K562 (cell line): Measurements from ENCODE around the gene RGS9BP. TPM values are rescaled to one million over a fixed set of nuclear protein-coding genes. Genes with fewer than 3 reads are reported as not detected.

Experiments used
- EHMT2 ChIP-seq: fragments of 450-650 bp; IDR thresholded peaks from 2 replicates; pipeline ENCODE4 v1.6.1; 2018; ENCODE audit warnings: antibody characterized with exemption
- FOXP1 ChIP-seq: sonication (generic); formaldehyde crosslinking; IDR thresholded peaks from 2 replicates; pipeline ENCODE4 v1.8.0; 2022; ENCODE audit warnings: mild to moderate bottlenecking, missing genetic modification reagents
- GATA2 ChIP-seq: sonication (generic); formaldehyde crosslinking; IDR thresholded peaks from 2 replicates; pipeline ENCODE4 v1.4.0; 2020; ENCODE audit warnings: mild to moderate bottlenecking, missing genetic modification reagents
- KDM5B ChIP-seq: fragments of 200-600 bp; sonication (generic); IDR thresholded peaks from 2 replicates; pipeline ENCODE4 v1.6.1; 2012; ENCODE audit warnings: low read depth, mild to moderate bottlenecking, moderate library complexity, low read length, control low read depth, inconsistent platforms; ENCODE audit not compliant: insufficient replicate concordance
- MCM3 ChIP-seq: fragments of 450-650 bp; IDR thresholded peaks from 2 replicates; pipeline ENCODE4 v1.6.1; 2016
- MTA1 ChIP-seq: fragments of 450-650 bp; IDR thresholded peaks from 2 replicates; pipeline ENCODE4 v1.6.1; 2017; ENCODE audit warnings: borderline replicate concordance
- MTA2 ChIP-seq: fragments of 450-650 bp; IDR thresholded peaks from 2 replicates; pipeline ENCODE4 v1.6.1; 2016; ENCODE audit warnings: low read depth
- OTX1 ChIP-seq: fragments of 450-650 bp; formaldehyde crosslinking; IDR thresholded peaks from 2 replicates; pipeline ENCODE4 v1.4.0; 2022; ENCODE audit warnings: mild to moderate bottlenecking
- POLR2AphosphoS2 ChIP-seq: IDR thresholded peaks from 2 replicates; pipeline ENCODE4 v1.6.1; 2012; ENCODE audit warnings: low read length, improper control_type of control experiment
- PYGO2 ChIP-seq: fragments of 450-650 bp; IDR thresholded peaks from 2 replicates; pipeline ENCODE4 v1.6.1; 2016; ENCODE audit warnings: mild to moderate bottlenecking, missing genetic modification characterization, moderate library complexity, missing compliant biosample characterization
- RBM17 ChIP-seq: fragments of 200-400 bp; formaldehyde crosslinking; IDR thresholded peaks from 2 replicates; pipeline ENCODE4 v1.6.1; 2017; ENCODE audit warnings: low read depth, mild to moderate bottlenecking, low read length, borderline replicate concordance
- SIN3B ChIP-seq: fragments of 450-650 bp; IDR thresholded peaks from 2 replicates; pipeline ENCODE4 v1.6.1; 2017; ENCODE audit warnings: low read depth, mild to moderate bottlenecking, moderate library complexity
- TCFL5 ChIP-seq: fragments of 250-450 bp; sonication (Bioruptor Pico); conservative IDR thresholded peaks from 2 replicates; pipeline ENCODE4 v1.6.1; 2021; ENCODE audit warnings: mild to moderate bottlenecking, moderate library complexity, matching md5 sums
- THAP12 ChIP-seq: fragments of 250-450 bp; sonication (Bioruptor Pico); IDR thresholded peaks from 2 replicates; pipeline ENCODE4 v1.9.0; 2021; ENCODE audit warnings: mild to moderate bottlenecking, inconsistent platforms
- YY1 ChIP-seq, 3 experiments: IDR thresholded peaks; 2 replicates each; pipeline ENCODE4 v1.6.1; 2011; ENCODE audit warnings: low read length in 2 of 3, mild to moderate bottlenecking in 2 of 3, moderate library complexity in 2 of 3, borderline replicate concordance in 1 of 3, control low read depth in 1 of 3, low read depth in 1 of 3; ENCODE audit not compliant: insufficient read depth in 3 of 3, insufficient replicate concordance in 2 of 3, control insufficient read depth in 1 of 3, insufficient read length in 1 of 3; ENCODE audit errors: extremely low read depth in 1 of 3
- ZNF263 ChIP-seq: sonication (generic); formaldehyde crosslinking; IDR thresholded peaks from 2 replicates; pipeline ENCODE4 v1.8.0; 2022; ENCODE audit warnings: mild to moderate bottlenecking, missing genetic modification reagents, borderline replicate concordance
- polyA plus RNA-seq, 8 experiments: library from polyadenylated mRNA; depleted of rRNA in 4 of 8; stranded (reverse) in 5 of 8; unstranded in 3 of 8; fragments of >200 nt; fragmentation: Nextera tagmentation in 2 of 8; fragmentation: Illumina TruSeq in 1 of 8; extraction: Ambion mirVana in 2 of 8; extraction: Trizol in 1 of 8; gene quantifications; 2 replicates each; pipeline versions ENCODE4 v1.2.1 to v1.2.3, GENCODE V29; 2011 to 2014; ENCODE audit warnings: inconsistent platforms in 1 of 8, missing spikeins in 1 of 8
- total RNA-seq, 7 experiments: library from RNA; depleted of rRNA in 6 of 7; stranded (reverse); fragments of >200 nt in 6 of 7; fragmentation: Illumina TruSeq in 2 of 7; extraction: Trizol in 2 of 7; gene quantifications; 2 replicates each; pipeline versions ENCODE4 v1.2.1 to v1.2.3, GENCODE V29; 2011 to 2021; ENCODE audit warnings: low replicate concordance in 1 of 7
- TF ChIP-seq, protein P1 (sequence below), 2 experiments: IDR thresholded peaks in 1 of 2; conservative IDR thresholded peaks in 1 of 2; 2 replicates each; pipeline ENCODE4 v1.6.1; 2016; ENCODE audit warnings: low read depth in 2 of 2, mild to moderate bottlenecking in 1 of 2, missing compliant biosample characterization in 1 of 2, missing genetic modification characterization in 1 of 2, moderate library complexity in 1 of 2
- TF ChIP-seq, protein P2 (sequence below): fragments of 450-650 bp; formaldehyde crosslinking; IDR thresholded peaks from 2 replicates; pipeline ENCODE4 v1.4.0; 2020; ENCODE audit warnings: mild to moderate bottlenecking
- TF ChIP-seq, protein P3 (sequence below): fragments of 450-650 bp; formaldehyde crosslinking; IDR thresholded peaks from 2 replicates; pipeline ENCODE4 v1.4.0; 2020; ENCODE audit warnings: mild to moderate bottlenecking, mixed read lengths

The RGS9BP gene
- total and polyA plus RNA-seq, 9 of the 15 experiments (the other 6 are each of a cell fraction or from before 2014, with no cell fraction given), result 0.03 to 1.3 (median 0.49) TPM

- TF ChIP-seq MTA2 (no peak), SIN3B (no peak; the same call in 1 of the 2 replicates), POLR2AphosphoS2 (no peak), OTX1 (no peak), ZNF263 (no peak), YY1 (IDR thresholded peaks at IDR 0.05; ENCODE audit: borderline replicate concordance in 1 of 3, control insufficient read depth in 1 of 3, extremely low read depth in 1 of 3, insufficient read depth in 3 of 3, insufficient read length in 1 of 3, insufficient replicate concordance in 2 of 3, low read depth in 1 of 3, low read length in 2 of 3) (peak in 1 of 3 experiments; percentile 33), MCM3 (no peak), FOXP1 (CRISPR knock-in tag) (no peak), PYGO2 (no peak), TCFL5 (no peak), GATA2 (CRISPR knock-in tag) (no peak), KDM5B (no peak), RBM17 (no peak), THAP12 (no peak), MTA1 (no peak; the same call in 1 of the 2 replicates), EHMT2 (no peak)
- TF ChIP-seq, protein P1, sequence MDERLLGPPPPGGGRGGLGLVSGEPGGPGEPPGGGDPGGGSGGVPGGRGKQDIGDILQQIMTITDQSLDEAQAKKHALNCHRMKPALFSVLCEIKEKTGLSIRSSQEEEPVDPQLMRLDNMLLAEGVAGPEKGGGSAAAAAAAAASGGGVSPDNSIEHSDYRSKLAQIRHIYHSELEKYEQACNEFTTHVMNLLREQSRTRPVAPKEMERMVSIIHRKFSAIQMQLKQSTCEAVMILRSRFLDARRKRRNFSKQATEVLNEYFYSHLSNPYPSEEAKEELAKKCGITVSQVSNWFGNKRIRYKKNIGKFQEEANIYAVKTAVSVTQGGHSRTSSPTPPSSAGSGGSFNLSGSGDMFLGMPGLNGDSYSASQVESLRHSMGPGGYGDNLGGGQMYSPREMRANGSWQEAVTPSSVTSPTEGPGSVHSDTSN (CRISPR knock-in tag; IDR thresholded peaks at IDR 0.05; ENCODE audit: low read depth), result peak; percentile 93
- TF ChIP-seq, protein P1 (tag; conservative IDR thresholded peaks at IDR 0.05; ENCODE audit: low read depth), result peak; percentile 97
- TF ChIP-seq, protein P2, sequence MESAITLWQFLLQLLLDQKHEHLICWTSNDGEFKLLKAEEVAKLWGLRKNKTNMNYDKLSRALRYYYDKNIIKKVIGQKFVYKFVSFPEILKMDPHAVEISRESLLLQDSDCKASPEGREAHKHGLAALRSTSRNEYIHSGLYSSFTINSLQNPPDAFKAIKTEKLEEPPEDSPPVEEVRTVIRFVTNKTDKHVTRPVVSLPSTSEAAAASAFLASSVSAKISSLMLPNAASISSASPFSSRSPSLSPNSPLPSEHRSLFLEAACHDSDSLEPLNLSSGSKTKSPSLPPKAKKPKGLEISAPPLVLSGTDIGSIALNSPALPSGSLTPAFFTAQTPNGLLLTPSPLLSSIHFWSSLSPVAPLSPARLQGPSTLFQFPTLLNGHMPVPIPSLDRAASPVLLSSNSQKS (CRISPR knock-in tag), result no peak
- TF ChIP-seq, protein P3, sequence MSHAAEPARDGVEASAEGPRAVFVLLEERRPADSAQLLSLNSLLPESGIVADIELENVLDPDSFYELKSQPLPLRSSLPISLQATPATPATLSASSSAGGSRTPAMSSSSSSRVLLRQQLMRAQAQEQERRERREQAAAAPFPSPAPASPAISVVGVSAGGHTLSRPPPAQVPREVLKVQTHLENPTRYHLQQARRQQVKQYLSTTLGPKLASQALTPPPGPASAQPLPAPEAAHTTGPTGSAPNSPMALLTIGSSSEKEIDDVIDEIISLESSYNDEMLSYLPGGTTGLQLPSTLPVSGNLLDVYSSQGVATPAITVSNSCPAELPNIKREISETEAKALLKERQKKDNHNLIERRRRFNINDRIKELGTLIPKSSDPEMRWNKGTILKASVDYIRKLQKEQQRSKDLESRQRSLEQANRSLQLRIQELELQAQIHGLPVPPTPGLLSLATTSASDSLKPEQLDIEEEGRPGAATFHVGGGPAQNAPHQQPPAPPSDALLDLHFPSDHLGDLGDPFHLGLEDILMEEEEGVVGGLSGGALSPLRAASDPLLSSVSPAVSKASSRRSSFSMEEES (CRISPR knock-in tag), result no peak
These were observed 523 bp upstream of the RGS9BP start, which contains the start of gene ANKRD27 (continued) for GRCh38 chr19:32674931-32675719.
